IPS DF 4.7 (cell line): Measurements from ENCODE around the gene BROX.
"Not testable (repeated sequence)": the region's sequence is repeated elsewhere in the genome, so short reads cannot be mapped to it uniquely, and the experiment has no call there.

Source experiments
- DNase-seq: peaks from one replicate; pipeline ENCODE4 v3.0.0-alpha.2; 2013; ENCODE audit warnings: low spot score; ENCODE audit errors: extremely low read depth

The BROX gene

DNA sequence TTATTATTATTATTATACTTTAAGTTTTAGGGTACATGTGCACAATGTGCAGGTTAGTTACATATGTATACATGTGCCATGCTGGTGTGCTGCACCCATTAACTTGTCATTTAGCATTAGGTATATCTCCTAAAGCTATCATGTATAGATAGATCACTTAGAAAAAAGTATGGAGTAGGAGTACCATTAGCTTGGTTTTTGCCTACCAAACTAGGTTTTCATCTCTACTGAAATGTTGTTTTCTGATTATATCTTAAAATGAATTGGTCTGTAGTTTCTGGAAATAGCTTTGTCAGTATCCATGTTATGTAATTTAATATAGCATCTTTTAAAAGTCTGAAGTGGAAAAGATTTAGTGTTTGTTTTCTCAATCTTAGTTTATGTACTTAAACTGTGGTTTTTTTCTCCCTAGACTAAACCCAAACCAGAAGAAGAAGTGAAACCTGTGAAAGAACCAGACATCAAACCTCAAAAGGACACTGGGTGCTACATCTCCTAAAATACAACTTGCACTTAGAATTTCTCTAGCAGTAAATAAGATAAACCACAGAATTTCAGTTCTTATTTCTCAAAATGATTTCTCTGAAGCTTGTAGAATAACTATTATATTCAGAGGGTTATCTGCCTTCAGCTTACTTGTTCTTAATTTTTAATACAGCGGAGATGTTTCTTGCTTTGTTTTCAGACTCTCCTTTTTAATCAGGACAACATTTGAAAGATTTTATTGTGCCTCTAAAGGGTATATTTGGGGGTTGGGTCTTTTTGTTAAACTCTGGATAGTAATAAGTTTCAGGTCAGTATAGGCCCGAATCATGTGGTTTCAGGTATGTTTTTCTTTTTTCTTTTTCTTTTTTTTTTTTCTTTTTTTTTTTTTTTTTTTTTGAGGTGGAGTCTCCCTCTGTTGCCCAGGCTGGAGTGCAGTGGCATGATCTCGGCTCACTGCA lies 20.1 kb downstream of the BROX start:
- no peak for DNase-seq

DNA sequence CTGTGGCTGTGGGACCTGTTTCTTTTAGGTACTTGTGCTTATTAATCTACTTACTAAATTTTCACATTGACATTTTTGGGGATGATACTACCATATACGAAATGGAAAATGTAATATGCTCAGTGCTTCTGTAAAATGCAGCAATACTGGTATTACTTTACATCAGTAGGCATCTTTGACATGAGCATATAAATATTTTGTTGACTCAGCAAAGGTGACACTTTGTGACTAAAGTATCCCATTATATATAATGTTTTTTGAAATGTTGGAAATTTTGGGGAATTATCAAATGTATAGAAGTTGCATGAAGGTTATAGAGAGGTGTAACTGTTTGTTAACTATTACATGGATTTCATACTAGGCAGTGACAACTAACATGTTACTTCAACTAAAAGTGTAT lies 22.4 kb downstream of the BROX start:
- DNase-seq: no peak

DNA sequence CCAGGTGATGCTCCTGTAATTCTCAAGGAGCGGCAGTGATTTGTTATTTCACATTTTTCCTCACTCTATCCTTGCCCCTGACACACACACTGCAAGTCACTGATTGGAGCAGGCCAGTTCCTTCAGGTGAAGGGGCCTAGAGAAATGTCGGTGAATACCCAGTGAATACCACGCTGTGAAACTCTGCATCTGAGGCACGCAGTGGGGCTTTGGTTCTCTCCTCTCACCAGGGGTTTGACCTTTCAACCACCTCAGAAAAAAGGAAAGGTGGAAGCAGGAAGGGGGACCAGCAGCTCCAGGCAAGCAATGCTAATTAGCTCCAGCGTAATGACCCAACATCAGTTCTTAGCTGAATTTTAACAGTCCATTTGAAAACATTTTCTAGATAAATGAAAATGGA lies 24.1 kb downstream of the BROX start:
- no peak for DNase-seq

DNA sequence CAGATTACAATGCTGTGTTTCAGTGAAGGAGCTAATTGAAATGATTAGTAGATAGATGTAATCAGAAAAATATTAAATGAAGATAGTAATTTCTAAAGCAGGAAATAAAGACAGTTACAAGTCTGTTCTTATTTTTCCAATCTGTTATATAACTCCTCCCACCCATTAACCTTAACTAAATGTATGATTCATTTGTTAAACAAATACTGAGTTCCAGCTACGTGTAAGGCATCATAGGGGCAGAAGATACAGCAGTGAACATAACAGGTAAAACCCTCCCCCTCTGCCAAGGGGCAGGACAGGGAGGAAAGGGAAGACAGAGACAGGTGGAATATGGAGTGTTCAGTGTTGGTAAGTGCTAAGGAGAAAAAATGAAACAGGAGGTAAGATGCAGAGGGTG lies 24.6 kb downstream of the BROX start, which contains the start of gene FAM177B:
TSS of gene FAM177B (plus strand) at position 231 of the 400 bp plus-strand sequence. CDS start 9,344 bp downstream, outside the sequence.
- no peak for DNase-seq

DNA sequence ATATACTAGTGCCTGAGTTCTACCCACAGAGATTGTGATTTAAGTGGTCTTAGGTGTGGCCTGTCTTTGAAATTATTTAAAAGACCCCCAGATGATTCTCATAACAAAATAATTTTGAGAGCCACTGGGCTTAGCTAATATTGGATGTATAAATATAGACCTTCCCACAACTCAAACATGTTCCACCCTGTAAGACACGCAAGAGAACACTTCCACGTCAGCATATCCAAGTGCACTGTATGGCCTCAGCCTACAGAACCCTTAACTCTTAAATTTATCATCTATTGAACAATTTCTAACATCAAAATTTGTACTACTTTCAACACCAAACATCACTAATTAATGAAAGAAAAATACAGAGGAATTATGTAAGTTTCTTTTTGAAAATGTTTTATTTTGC lies 27.1 kb downstream of the BROX start:
- no peak for DNase-seq

DNA sequence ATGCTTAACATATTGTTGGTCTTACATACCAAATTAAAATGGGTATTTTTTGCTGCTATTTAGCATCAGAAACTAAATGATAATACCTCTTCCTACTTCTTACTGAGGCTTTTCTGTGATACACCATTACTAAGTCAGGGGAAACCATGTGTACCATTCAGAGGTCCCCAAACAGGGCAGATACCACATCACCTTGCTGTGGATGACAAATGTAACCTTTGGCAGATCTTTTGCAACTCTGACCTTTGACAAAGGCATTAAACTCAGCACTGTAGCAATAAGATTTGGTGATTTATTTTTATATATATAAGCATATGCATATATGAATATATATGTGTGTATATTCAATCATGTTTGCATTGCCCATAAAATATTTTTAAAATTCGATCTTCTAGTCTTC lies 27.6 kb downstream of the BROX start:
- DNase-seq: no peak

DNA sequence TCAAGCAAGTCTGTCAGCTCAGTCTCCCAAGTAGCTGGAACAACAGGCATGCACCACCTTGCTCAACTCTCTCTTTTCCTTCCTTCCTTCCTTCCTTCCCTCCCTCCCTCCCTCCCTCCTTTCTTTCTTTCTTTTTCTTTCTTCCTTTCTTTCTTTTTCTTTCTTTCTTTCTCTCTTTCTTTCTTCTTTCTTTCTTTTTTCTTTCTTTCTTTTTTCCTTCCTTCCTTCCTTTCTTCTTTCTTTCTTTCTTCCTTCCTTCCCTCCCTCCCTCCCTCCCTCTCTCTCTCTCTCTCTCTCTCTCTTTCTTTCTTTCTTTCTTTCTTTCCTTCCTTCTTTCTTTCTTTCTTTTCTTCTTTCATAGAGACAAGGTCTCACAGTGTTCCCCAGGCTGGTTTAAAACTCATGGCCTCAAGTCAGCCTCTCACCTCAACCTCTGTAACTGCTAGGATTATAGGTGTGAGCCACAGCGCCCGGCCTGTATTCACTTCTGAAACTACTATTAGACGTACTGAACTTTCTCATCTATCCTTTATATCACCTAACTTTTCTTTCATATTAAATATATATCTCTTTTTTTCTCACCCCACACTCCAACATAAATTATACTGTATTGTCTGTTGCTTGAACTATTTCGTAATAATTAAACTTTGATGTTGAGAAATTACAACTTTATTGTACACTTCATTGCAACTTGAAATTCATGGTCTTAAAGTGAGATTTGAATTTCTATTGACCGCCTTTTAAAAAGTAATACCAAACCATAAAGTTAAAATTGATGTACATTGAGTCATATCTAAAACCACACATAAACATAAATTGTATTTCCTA lies 29.5 kb downstream of the BROX start:
- not testable (repeated sequence) for DNase-seq

DNA sequence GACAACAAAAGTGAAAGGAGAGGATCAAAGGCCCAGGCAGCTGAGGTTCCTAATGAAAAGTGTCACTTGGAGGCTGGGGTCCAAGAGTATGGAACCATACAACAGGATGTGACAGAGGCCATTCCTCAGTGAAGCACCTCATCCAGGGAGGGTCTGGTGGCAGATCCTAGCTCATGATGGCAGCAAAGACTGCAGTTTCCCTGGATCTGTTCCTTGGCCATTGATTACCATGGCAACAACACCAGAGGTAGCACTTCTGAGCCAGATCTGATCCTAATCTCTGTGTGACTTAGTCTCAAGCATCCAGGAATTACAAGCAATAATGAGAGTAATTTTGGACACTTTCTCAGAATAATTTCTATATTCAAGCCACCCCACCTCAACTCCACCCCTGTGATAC lies 37.6 kb downstream of the BROX start:
- DNase-seq: no peak

DNA sequence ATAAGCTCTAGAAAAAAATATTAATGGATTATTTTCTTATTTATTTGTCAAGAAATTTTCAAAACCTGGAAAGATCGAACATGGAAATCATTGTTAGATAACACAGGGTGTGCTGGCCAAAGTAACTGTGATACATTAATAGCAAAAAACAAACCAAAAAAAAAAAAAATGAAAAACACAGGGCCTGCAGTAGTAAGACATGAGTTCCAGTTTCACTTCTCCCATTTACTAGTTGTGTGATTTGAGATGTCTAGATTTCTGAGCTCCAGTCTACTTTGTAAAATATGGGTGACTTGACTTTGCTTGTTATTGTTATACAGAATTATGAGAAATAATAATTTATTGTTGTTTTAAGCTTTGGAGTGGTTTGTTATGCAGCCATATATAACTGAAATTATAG lies 38.3 kb downstream of the BROX start:
- DNase-seq: no peak

DNA sequence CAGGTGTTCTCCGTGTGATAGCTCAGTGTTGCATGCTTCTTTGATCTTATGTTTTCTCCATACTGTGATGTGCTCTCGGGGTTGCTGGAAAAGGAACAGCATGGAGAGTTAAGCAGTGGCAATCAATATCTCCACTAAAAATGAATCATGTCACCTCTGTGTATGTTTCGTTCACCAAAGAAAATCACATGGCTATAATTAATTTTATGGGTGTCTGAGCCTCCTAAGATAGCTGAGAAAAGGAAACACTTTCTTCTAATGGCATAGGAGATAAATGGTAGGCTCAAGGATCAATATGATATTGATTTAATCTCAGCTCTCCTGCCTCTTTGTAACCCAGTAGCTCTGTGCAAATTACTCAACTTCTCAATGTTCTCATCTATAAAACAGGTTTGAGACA lies 38.9 kb downstream of the BROX start:
- DNase-seq: no peak

DNA sequence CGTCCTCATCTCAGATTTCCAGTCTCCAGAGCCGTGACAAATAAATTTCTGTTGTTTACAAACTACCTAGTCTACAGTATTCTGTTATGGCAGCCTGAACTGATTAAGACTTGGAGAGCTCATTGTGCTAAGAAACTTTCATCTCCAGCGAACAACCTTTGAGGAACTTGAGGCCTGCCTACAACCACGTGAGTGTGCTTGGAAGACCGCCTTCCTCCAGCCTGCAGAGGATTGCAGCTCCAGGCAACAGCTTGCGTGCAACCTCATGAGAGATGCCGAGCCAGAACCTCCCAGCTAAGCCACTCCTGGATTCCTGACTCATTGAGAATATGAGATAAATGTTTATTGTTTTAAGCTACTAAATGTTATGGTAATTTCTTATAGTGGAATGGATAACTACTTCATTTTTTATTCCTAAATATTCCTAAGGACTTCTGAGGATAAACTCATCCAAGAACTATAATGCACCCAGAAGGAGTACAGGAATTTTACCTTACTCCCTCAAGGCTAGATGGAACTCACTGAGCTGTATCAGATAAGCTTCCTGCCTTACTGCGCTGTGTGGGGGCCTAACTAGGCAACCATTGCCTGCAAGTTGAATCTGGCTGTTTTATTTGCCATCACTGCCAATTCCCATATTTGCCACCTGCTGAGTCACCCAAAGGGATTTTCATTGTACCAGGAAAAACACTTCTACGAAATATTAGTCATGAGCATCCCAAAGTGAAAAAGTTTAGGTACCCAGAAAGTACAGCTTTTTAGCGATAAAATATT lies 42.2 kb downstream of the BROX start:
- no peak for DNase-seq

DNA sequence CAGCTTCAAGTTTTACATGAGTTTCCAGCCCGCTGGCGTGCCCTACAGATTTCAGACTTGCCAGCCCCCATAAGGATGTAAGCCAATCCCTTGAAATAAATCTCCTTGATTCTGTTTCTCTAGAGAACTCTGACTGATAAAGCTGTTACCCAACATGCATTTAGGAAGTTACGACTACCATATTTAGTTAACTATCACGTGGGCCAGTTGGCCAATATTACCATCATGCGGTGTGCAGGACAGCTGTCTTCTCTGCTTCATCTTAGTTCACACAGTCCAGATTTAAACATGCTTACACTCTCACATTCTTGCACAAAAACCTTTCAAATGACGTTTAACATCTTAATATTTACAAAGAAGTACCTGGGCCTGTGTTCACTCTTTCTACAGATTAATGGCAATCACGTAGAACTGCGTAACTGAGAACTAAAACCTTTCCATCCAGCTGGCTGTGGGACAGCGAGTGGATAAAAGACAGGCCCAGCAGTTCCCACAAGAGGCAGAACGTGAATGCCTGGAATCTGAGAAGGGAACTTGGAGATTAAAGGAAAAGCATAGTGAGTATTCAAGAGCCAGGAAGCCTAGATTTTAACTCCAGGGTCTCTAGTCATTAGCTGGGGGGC lies 45.4 kb downstream of the BROX start:
- DNase-seq: no peak

DNA sequence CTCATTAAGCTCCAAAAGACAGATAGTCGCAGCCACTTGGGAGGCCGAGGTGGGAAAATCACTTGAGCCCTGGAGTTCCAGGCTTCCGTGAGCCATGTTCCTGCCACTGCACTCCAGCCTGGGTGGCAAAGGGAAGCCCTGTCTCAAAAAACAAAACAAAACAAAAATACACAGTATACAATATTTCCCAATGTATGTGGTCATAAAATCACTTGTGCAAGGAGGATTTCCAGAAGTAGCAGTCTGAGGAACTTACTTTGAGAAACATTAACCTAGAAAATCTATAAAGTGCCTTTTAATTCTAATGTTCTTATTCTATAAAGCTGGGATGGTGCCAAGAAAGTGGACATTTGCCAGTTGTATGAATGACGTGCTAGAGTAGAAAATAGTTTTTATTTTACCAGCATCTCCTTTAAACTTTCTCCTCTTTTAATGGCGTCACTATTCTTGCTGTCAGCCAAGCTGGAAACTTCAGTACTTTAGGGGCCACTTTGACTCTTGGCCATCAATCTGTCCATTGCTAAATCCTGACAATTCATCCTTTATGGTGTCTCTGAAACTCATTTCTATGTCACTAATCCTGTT lies 47.2 kb downstream of the BROX start:
- DNase-seq: no peak

DNA sequence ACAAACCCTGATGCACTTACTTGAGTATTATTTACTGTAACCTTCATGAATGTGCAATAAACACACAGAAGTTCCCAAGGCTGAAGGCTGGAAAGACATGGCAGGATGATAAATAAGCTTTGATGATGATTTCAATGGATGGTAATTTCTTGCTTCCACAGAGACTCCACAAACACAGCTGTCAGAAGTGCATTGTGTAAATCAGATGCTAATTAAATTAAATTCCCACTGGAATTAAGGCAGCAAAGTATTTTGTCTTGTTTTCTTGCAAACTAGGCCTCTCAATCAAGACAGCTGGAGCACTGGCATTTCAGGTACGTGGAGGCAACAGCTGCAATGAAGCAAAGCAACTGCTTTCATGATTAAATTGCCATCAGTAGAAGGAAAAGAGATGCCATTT lies 48.7 kb downstream of the BROX start:
- DNase-seq: no peak

DNA sequence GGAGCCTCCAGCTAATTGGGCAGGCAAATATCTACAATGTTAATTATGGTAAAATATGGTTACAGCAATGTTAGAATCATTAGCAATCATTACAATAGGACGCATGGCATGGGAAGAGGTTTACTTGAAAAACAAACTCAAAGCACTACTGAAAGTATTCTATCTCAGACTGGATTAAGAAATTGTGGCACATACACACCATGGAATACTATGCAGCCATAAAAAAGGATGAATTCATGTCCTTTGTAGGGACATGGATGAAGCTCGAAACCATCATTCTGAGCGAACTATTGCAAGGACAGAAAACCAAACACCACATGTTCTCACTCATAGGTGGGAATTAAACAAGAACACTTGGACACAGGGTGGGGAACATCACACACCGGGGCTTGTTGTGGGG lies 49.8 kb downstream of the BROX start:
- not testable (repeated sequence) for DNase-seq

DNA sequence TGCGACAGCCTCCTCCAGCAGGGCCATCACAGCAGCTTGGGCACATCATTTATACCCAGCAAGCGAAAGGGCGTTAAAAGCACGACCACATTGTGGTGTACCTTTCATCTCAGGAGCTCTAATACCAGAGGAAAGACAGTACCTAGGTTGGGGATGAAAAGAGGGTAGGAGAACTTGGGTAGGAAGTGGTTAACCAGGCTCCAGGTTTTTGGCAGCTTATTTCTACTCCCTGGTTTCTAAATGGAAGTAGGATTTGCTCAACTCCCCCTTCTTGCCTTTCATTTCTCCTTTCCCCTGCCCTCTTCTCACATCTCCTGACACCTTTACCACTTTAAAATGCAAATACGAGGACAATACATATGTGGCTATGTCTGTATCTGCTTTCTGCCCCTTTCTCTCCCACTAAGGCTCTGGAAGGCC lies 54.8 kb downstream of the BROX start:
- DNase-seq: no peak

DNA sequence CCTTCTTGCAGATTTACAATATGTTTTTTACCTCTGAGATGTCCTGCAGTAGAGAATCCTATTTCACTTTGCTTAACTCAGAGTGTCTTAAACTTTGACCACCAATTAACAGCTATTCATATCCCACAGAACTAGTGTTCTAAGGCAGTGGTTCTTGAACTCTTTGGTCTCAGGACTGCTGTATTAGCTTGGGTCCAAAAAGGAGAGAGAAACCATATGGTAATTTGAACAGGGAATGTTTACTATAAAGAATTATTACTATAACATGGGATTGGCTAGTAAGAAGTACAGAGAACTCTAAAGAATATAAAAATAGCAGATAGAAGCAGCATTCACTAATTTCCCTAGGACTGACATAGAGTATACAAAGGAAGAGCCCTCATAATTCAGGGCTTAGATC lies 56.2 kb downstream of the BROX start:
- no peak for DNase-seq

DNA sequence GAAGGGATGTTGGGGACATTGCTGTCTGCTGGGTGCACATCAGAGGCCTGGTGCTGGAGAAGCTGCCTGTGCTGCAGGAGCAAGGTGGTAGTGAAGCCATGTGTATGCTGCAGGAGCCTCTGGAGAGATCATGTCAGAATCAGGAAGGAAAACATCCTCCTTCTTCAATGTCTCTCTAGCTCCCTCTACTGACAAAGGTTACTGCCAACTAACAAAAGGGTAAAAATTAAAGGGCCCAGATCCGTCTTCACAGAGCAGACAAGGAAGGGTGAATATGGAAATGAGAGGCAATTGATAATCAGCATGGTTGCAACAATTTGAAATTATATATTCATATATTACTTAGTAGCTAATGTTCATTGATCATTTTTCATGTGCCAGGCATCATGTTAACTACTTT lies 56.8 kb downstream of the BROX start:
- DNase-seq: no peak

DNA sequence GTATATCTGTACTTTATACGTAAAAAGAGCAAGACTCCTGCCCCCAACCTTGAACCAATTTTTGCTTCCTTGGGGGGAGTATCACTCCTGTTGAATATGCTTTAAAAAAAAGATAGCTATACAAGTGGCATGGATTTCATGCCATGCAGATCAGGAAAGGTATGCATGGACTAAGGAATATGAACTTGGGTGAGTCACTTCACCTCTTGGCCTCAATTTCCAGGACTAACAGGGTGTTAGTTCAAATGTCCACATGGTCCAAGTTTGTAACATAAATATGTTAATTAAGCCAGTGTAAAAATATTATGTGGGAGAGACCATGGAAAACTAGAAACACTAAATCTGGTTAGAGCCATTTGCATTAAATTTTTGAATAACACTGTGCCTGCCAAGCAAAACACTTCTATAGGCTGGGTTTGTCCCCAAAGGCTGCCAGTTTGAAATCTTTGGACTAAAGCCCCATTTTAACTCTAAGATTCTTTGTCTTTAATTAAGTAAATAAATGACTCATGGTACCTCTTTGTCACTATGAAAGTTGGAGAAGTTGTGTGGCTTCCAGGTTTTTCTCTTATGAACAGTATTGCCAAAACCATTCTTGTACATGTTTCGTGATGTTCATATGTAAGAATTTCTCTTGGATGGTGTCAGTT lies 57.7 kb downstream of the BROX start:
- DNase-seq: no peak

DNA sequence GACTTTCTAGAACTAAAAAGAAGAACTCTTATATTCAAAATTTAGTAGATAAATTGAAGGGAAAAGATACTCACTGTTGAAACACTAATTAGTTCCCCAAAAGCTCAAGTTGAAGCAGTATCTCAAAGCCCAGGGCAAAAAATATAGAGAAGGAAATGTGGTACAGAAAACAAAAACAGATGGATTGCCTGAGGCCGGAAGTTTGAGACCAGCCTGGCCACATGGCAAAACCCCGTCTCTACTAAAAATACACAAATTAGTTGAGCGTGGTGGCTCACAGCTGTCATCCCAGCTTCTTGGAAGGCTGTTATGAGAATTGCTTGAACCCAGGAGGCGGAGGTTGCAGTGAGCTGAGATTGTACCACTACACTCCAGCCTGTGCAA lies 60.6 kb downstream of the BROX start:
- DNase-seq: no peak
